ENCODE results near the gene HINT1. TPM values are rescaled to one million over a fixed set of nuclear protein-coding genes. Genes with fewer than 3 reads are reported as not detected.
"Not testable (repeated sequence)": the region's sequence is repeated elsewhere in the genome, so short reads cannot be mapped to it uniquely, and the experiment has no call there.

Gene HINT1
- total RNA-seq, 1 experiment from 2014 or later = 522 TPM

- DNase-seq = no peak
- H3K36me3 ChIP-seq (ENCODE audit: insufficient read depth, low read length) = peaks cover 5% of the 10 kb centered on the region; the same call in 1 of the 2 replicates
- H3K9me3 ChIP-seq (ENCODE audit: low read length) = no peaks in the 10 kb centered on the region
- no peaks in the 10 kb centered on the region for H3K9me2 ChIP-seq (replicated peaks; ENCODE audit: insufficient read depth, low read length)
- H3K27me3 ChIP-seq (ENCODE audit: low read length) = no peaks in the 10 kb centered on the region
- no peak overlapping the region for H3K4me2 ChIP-seq (ENCODE audit: low read depth, low read length, poor library complexity, severe bottlenecking)
- peaks cover 47% of the 10 kb centered on the region for H3K4me1 ChIP-seq (ENCODE audit: low read length)
- H3K27ac ChIP-seq (ENCODE audit: low read length) = peak overlapping the region; percentile 98
- peaks cover 8% of the 10 kb centered on the region; the same call in 1 of the 2 replicates for H3K79me2 ChIP-seq (ENCODE audit: low read length)
- no peaks in the 10 kb centered on the region for H4K20me1 ChIP-seq (ENCODE audit: insufficient read depth, low read depth, low read length)
- no peak overlapping the region for H3K9ac ChIP-seq (ENCODE audit: low read length)
- no peak overlapping the region for H2AFZ ChIP-seq (ENCODE audit: low read length)
- no peak overlapping the region for H3K4me3 ChIP-seq (ENCODE audit: low read length)
These were observed 41.0 kb upstream of the HINT1 start for GRCh38 chr5:131206061-131206460.

GRCh38 chr5:131204964-131205363, 39.9 kb upstream of the HINT1 start:
- H3K9me3 ChIP-seq (ENCODE audit: low read length) = no peaks in the 10 kb centered on the region
- H3K27ac ChIP-seq (ENCODE audit: low read length) = no peak overlapping the region
- no peak overlapping the region for H3K4me2 ChIP-seq (ENCODE audit: low read depth, low read length, poor library complexity, severe bottlenecking)
- no peak overlapping the region for H2AFZ ChIP-seq (ENCODE audit: low read length)
- DNase-seq = no peak
- H3K4me1 ChIP-seq (ENCODE audit: low read length) = peaks cover 36% of the 10 kb centered on the region
- H3K36me3 ChIP-seq (ENCODE audit: insufficient read depth, low read length) = peaks cover 11% of the 10 kb centered on the region; the same call in 1 of the 2 replicates
- H3K9ac ChIP-seq (ENCODE audit: low read length) = no peak overlapping the region
- no peak overlapping the region for H3K4me3 ChIP-seq (ENCODE audit: low read length)
- H3K79me2 ChIP-seq (ENCODE audit: low read length) = no peaks in the 10 kb centered on the region
- no peaks in the 10 kb centered on the region for H3K9me2 ChIP-seq (replicated peaks; ENCODE audit: insufficient read depth, low read length)
- no peaks in the 10 kb centered on the region for H3K27me3 ChIP-seq (ENCODE audit: low read length)
- H4K20me1 ChIP-seq (ENCODE audit: insufficient read depth, low read depth, low read length) = no peaks in the 10 kb centered on the region

- Histone ChIP-seq H3K9me2 (replicated peaks; ENCODE audit: insufficient read depth, low read length) (no peaks in the 10 kb centered on the region), H2AFZ (ENCODE audit: low read length) (no peak overlapping the region), H3K4me3 (ENCODE audit: low read length) (no peak overlapping the region), H3K9me3 (ENCODE audit: low read length) (no peaks in the 10 kb centered on the region), H4K20me1 (ENCODE audit: insufficient read depth, low read depth, low read length) (no peaks in the 10 kb centered on the region), H3K27me3 (ENCODE audit: low read length) (no peaks in the 10 kb centered on the region), H3K4me1 (ENCODE audit: low read length) (no peaks in the 10 kb centered on the region), H3K27ac (ENCODE audit: low read length) (no peak overlapping the region), H3K79me2 (ENCODE audit: low read length) (peaks cover 20% of the 10 kb centered on the region), H3K4me2 (ENCODE audit: low read depth, low read length, poor library complexity, severe bottlenecking) (no peak overlapping the region), H3K36me3 (ENCODE audit: insufficient read depth, low read length) (peaks cover 20% of the 10 kb centered on the region; the same call in 1 of the 2 replicates), H3K9ac (ENCODE audit: low read length) (no peak overlapping the region)
- no peak for DNase-seq
These were observed 35.5 kb upstream of the HINT1 start for GRCh38 chr5:131200560-131200959.

- peaks cover 20% of the 10 kb centered on the region; the same call in 1 of the 2 replicates for H3K36me3 ChIP-seq (ENCODE audit: insufficient read depth, low read length)
These were observed 33.6 kb upstream of the HINT1 start for GRCh38 chr5:131198625-131199024.

GRCh38 chr5:131196331-131196730, 31.3 kb upstream of the HINT1 start:
- Histone ChIP-seq H3K9me3 (ENCODE audit: low read length) (no peaks in the 10 kb centered on the region), H3K79me2 (ENCODE audit: low read length) (peaks cover 44% of the 10 kb centered on the region), H3K27ac (ENCODE audit: low read length) (no peak overlapping the region), H3K4me3 (ENCODE audit: low read length) (no peak overlapping the region), H3K27me3 (ENCODE audit: low read length) (no peaks in the 10 kb centered on the region), H3K4me1 (ENCODE audit: low read length) (peaks cover 5% of the 10 kb centered on the region), H3K36me3 (ENCODE audit: insufficient read depth, low read length) (peaks cover 19% of the 10 kb centered on the region; the same call in 1 of the 2 replicates), H4K20me1 (ENCODE audit: insufficient read depth, low read depth, low read length) (no peaks in the 10 kb centered on the region), H3K9me2 (replicated peaks; ENCODE audit: insufficient read depth, low read length) (no peaks in the 10 kb centered on the region), H3K9ac (ENCODE audit: low read length) (no peak overlapping the region), H3K4me2 (ENCODE audit: low read depth, low read length, poor library complexity, severe bottlenecking) (no peak overlapping the region), H2AFZ (ENCODE audit: low read length) (no peak overlapping the region)
- no peak for DNase-seq

More at GRCh38 chr5:131198625-131199024, 33.6 kb upstream of the HINT1 start:
- H3K9ac ChIP-seq (ENCODE audit: low read length) = no peak overlapping the region
- H3K4me2 ChIP-seq (ENCODE audit: low read depth, low read length, poor library complexity, severe bottlenecking) = no peak overlapping the region
- no peak overlapping the region for H3K27ac ChIP-seq (ENCODE audit: low read length)
- H3K9me2 ChIP-seq (replicated peaks; ENCODE audit: insufficient read depth, low read length) = no peaks in the 10 kb centered on the region
- H2AFZ ChIP-seq (ENCODE audit: low read length) = no peak overlapping the region
- H3K4me3 ChIP-seq (ENCODE audit: low read length) = no peak overlapping the region
- DNase-seq = no peak
- H3K9me3 ChIP-seq (ENCODE audit: low read length) = no peaks in the 10 kb centered on the region
- no peaks in the 10 kb centered on the region for H3K27me3 ChIP-seq (ENCODE audit: low read length)
- H4K20me1 ChIP-seq (ENCODE audit: insufficient read depth, low read depth, low read length) = no peaks in the 10 kb centered on the region
- H3K79me2 ChIP-seq (ENCODE audit: low read length) = peaks cover 33% of the 10 kb centered on the region
- H3K4me1 ChIP-seq (ENCODE audit: low read length) = no peaks in the 10 kb centered on the region

- no peak for DNase-seq
- no peaks in the 10 kb centered on the region for H3K9me3 ChIP-seq (ENCODE audit: low read length)
- H3K4me3 ChIP-seq (ENCODE audit: low read length) = no peak overlapping the region
- no peaks in the 10 kb centered on the region for H4K20me1 ChIP-seq (ENCODE audit: insufficient read depth, low read depth, low read length)
- H3K4me1 ChIP-seq (ENCODE audit: low read length) = peaks cover 8% of the 10 kb centered on the region
- H3K27me3 ChIP-seq (ENCODE audit: low read length) = no peaks in the 10 kb centered on the region
- no peak overlapping the region for H3K4me2 ChIP-seq (ENCODE audit: low read depth, low read length, poor library complexity, severe bottlenecking)
- peaks cover 44% of the 10 kb centered on the region for H3K79me2 ChIP-seq (ENCODE audit: low read length)
- no peak overlapping the region for H3K27ac ChIP-seq (ENCODE audit: low read length)
- no peaks in the 10 kb centered on the region for H3K9me2 ChIP-seq (replicated peaks; ENCODE audit: insufficient read depth, low read length)
- H2AFZ ChIP-seq (ENCODE audit: low read length) = no peak overlapping the region
- peaks cover 19% of the 10 kb centered on the region; the same call in 1 of the 2 replicates for H3K36me3 ChIP-seq (ENCODE audit: insufficient read depth, low read length)
- H3K9ac ChIP-seq (ENCODE audit: low read length) = no peak overlapping the region
These were observed 30.6 kb upstream of the HINT1 start for GRCh38 chr5:131195696-131196095.

GRCh38 chr5:131194725-131195124, 29.7 kb upstream of the HINT1 start:
- Histone ChIP-seq H2AFZ (ENCODE audit: low read length) (no peak overlapping the region), H3K4me1 (ENCODE audit: low read length) (peaks cover 8% of the 10 kb centered on the region), H3K79me2 (ENCODE audit: low read length) (peaks cover 44% of the 10 kb centered on the region), H3K27me3 (ENCODE audit: low read length) (no peaks in the 10 kb centered on the region), H3K9me2 (replicated peaks; ENCODE audit: insufficient read depth, low read length) (no peaks in the 10 kb centered on the region), H3K4me3 (ENCODE audit: low read length) (no peak overlapping the region), H3K27ac (ENCODE audit: low read length) (no peak overlapping the region), H4K20me1 (ENCODE audit: insufficient read depth, low read depth, low read length) (no peaks in the 10 kb centered on the region), H3K9ac (ENCODE audit: low read length) (no peak overlapping the region), H3K9me3 (ENCODE audit: low read length) (no peaks in the 10 kb centered on the region), H3K4me2 (ENCODE audit: low read depth, low read length, poor library complexity, severe bottlenecking) (no peak overlapping the region), H3K36me3 (ENCODE audit: insufficient read depth, low read length) (peaks cover 11% of the 10 kb centered on the region; the same call in 1 of the 2 replicates)
- no peak for DNase-seq

- H3K27ac ChIP-seq (ENCODE audit: low read length); H3K4me1 ChIP-seq (ENCODE audit: low read length); H3K9me3 ChIP-seq (ENCODE audit: low read length); H3K4me3 ChIP-seq (ENCODE audit: low read length); H2AFZ ChIP-seq (ENCODE audit: low read length); H4K20me1 ChIP-seq (ENCODE audit: insufficient read depth, low read depth, low read length); H3K9me2 ChIP-seq (replicated peaks; ENCODE audit: insufficient read depth, low read length); H3K27me3 ChIP-seq (ENCODE audit: low read length); DNase-seq; H3K4me2 ChIP-seq (ENCODE audit: low read depth, low read length, poor library complexity, severe bottlenecking); H3K36me3 ChIP-seq (ENCODE audit: insufficient read depth, low read length); H3K9ac ChIP-seq (ENCODE audit: low read length): not testable (repeated sequence)
- peaks cover 48% of the 10 kb centered on the region for H3K79me2 ChIP-seq (ENCODE audit: low read length)
These were observed 28.8 kb upstream of the HINT1 start for GRCh38 chr5:131193897-131194296.
